Common myeloid progenitor, CD34-positive (primary cell): ENCODE measurements around the gene SLCO3A1.
"Not testable (repeated sequence)": the region's sequence is repeated elsewhere in the genome, so short reads cannot be mapped to it uniquely, and the experiment has no call there.

Experiments used
- CTCF ChIA-PET: fragments of 350-600 bp; sonication (Branson Sonifier 250); formaldehyde crosslinking; loops from one replicate; lab custom pipeline; 2021; ENCODE audit warnings: antibody characterized with exemption; lab: Charles Lee
- POLR2A ChIA-PET: fragments of 350-600 bp; sonication (Branson Sonifier 250); formaldehyde crosslinking; loops from one replicate; lab custom pipeline; 2021; ENCODE audit warnings: antibody characterized with exemption; lab: Charles Lee
- DNase-seq, 3 donors: peaks; one replicate each; pipeline versions ENCODE4 v3.0.0 to v3.0.0-alpha.2; 2013
- H3K27ac ChIP-seq, 2 experiments: 1 replicate in 1 of 2; 2 replicates in 1 of 2; pipeline ENCODE4 v1.7.0; 2013; ENCODE audit warnings: inconsistent platforms in 2 of 2, low read length in 2 of 2, mild to moderate bottlenecking in 2 of 2, low read depth in 1 of 2, moderate library complexity in 1 of 2; ENCODE audit not compliant: severe bottlenecking in 2 of 2, insufficient read depth in 1 of 2, poor library complexity in 1 of 2
- H3K27me3 ChIP-seq, 5 experiments: replicated peaks in 2 of 5; 1 replicate in 3 of 5; 2 replicates in 2 of 5; pipeline versions ENCODE4 v1.6.1 to v1.7.0; 2013; ENCODE audit warnings: low read length in 4 of 5, mild to moderate bottlenecking in 2 of 5, moderate library complexity in 2 of 5, inconsistent platforms in 1 of 5; ENCODE audit not compliant: insufficient read depth in 5 of 5, control insufficient read depth in 4 of 5
- H3K36me3 ChIP-seq, 4 experiments: 1 replicate in 2 of 4; 2 replicates in 2 of 4; pipeline versions ENCODE4 v1.6.1 to v1.7.0; 2013; ENCODE audit warnings: low read length in 3 of 4, control low read depth in 1 of 4, mild to moderate bottlenecking in 1 of 4; ENCODE audit not compliant: control insufficient read depth in 4 of 4, insufficient read depth in 4 of 4
- H3K4me1 ChIP-seq, 4 experiments: 1 replicate in 3 of 4; 2 replicates in 1 of 4; pipeline versions ENCODE4 v1.6.1 to v1.7.1; 2013; ENCODE audit warnings: low read length in 3 of 4, mild to moderate bottlenecking in 3 of 4, control low read depth in 1 of 4, inconsistent platforms in 1 of 4, moderate library complexity in 1 of 4; ENCODE audit not compliant: control insufficient read depth in 4 of 4, insufficient read depth in 4 of 4; ENCODE audit errors: control extremely low read depth in 1 of 4
- H3K4me3 ChIP-seq, 7 experiments: 1 replicate in 4 of 7; 2 replicates in 3 of 7; pipeline versions ENCODE4 v1.5.1 to v1.7.0; 2013; ENCODE audit warnings: mild to moderate bottlenecking in 7 of 7, low read length in 6 of 7, moderate library complexity in 6 of 7, inconsistent platforms in 2 of 7, low read depth in 2 of 7, control low read depth in 1 of 7; ENCODE audit not compliant: insufficient read depth in 4 of 7, control insufficient read depth in 1 of 7; ENCODE audit errors: extremely low read depth in 1 of 7
- H3K9me3 ChIP-seq, 5 experiments: 1 replicate in 4 of 5; 2 replicates in 1 of 5; pipeline versions ENCODE4 v1.6.1 to v1.7.1; 2013; ENCODE audit warnings: low read length in 4 of 5, mild to moderate bottlenecking in 2 of 5, inconsistent platforms in 1 of 5, low read depth in 1 of 5, moderate library complexity in 1 of 5; ENCODE audit not compliant: control insufficient read depth in 4 of 5, insufficient read depth in 2 of 5; ENCODE audit errors: control extremely low read depth in 1 of 5
- WGBS: methylation state at CpG from one replicate; pipeline ENCODE4 v1.1.5; 2013; ENCODE audit not compliant: insufficient coverage; 5-methylcytosine and 5-hydroxymethylcytosine counted together

Gene SLCO3A1

DNA sequence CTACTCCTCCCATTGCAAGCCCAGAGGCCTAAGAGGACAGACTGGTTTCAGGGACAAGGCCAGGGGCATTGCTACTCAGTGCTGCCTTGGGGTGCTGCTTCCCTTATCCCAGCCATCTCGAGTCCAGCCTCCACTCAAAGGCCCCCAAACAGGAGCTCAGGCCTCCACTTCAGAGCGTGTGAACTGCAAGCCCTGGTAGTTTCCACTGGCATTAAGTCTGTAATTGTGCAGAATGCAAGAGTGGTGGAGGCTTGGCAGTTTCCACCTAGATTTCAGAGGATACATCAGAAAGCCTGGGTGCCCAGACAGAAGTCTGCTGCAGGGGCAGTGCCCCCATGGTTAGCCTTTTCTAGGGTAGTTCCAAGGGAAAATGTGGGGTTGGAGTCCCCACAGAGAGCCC, 347.4 kb downstream of the SLCO3A1 start:
- Histone ChIP-seq H3K4me3 (no peak overlapping the region), H3K9me3 (peaks cover 0 to 2% (median 0%) of the 10 kb centered on the region in 5 experiments), H3K27me3 (no peaks in the 10 kb centered on the region), H3K4me1 (no peaks in the 10 kb centered on the region), H3K27ac (no peak overlapping the region), H3K36me3 (no peaks in the 10 kb centered on the region)
- ChIA-PET CTCF (no interaction called here), POLR2A (no interaction called here)
- 92% methylated on average over 2 of the region's 2 CpGs for WGBS
- DNase-seq, result no peak

- ChIA-PET CTCF (interaction anchor here (1.1 kb wide), 1 partner anchor 103 kb away, joined by 3 read pairs; no protein-coding TSS in a partner anchor), POLR2A (no interaction called here)
- DNase-seq, result no peak
- no peak overlapping the region for H3K27ac ChIP-seq
- no peaks in the 10 kb centered on the region for H3K27me3 ChIP-seq
- peaks cover 0 to 2% (median 0%) of the 10 kb centered on the region in 5 experiments for H3K9me3 ChIP-seq
- H3K4me3 ChIP-seq, result no peak overlapping the region
- no peaks in the 10 kb centered on the region for H3K36me3 ChIP-seq
- 100% methylated on average over 1 of the region's 2 CpGs for WGBS
- H3K4me1 ChIP-seq, result no peaks in the 10 kb centered on the region
Observed at GRCh38 chr15:92205255-92205739, 351.8 kb downstream of the SLCO3A1 start.

- DNase-seq, H3K36me3 ChIP-seq, H3K9me3 ChIP-seq, H3K27ac ChIP-seq, POLR2A ChIA-PET, H3K4me3 ChIP-seq, CTCF ChIA-PET, H3K4me1 ChIP-seq, H3K27me3 ChIP-seq: not testable (repeated sequence)
- WGBS, result 88% methylated on average over 6 of the region's 6 CpGs
Observed at GRCh38 chr15:92207601-92208000, 354.1 kb downstream of the SLCO3A1 start.
